WERI-Rb-1 (cell line): ENCODE results near the gene HEMK1.

ENCODE experiments used
- DNase-seq: peaks from one replicate; pipeline ENCODE4 v3.0.0-alpha.2; 2020
- H3K27ac ChIP-seq: fragments of 250-450 bp; sonication (Bioruptor Pico); 2 replicates; pipeline ENCODE4 v1.5.1; 2020; ENCODE audit warnings: mild to moderate bottlenecking, moderate library complexity
- H3K27me3 ChIP-seq: fragments of 250-450 bp; sonication (Bioruptor Pico); 2 replicates; pipeline ENCODE4 v1.5.1; 2021; ENCODE audit warnings: mild to moderate bottlenecking, low read depth, moderate library complexity; ENCODE audit not compliant: insufficient read depth, severe bottlenecking
- H3K36me3 ChIP-seq: fragments of 250-450 bp; sonication (Bioruptor Pico); 2 replicates; pipeline ENCODE4 v1.5.1; 2020; ENCODE audit warnings: mild to moderate bottlenecking, moderate library complexity
- H3K4me3 ChIP-seq: 2 replicates; pipeline ENCODE4 v1.5.1; 2011; ENCODE audit warnings: low read depth, mild to moderate bottlenecking, control low read depth, low read length
- H3K9me3 ChIP-seq: fragments of 250-450 bp; sonication (Bioruptor Pico); 2 replicates; pipeline ENCODE4 v1.5.1; 2021; ENCODE audit warnings: mild to moderate bottlenecking, moderate library complexity; ENCODE audit not compliant: severe bottlenecking
- TF ChIP-seq, protein P1 (sequence below): IDR thresholded peaks from 2 replicates; pipeline ENCODE4 v1.5.1; 2011; ENCODE audit warnings: low read depth, mild to moderate bottlenecking, control low read depth, inconsistent platforms, low read length

Gene HEMK1, protein sequence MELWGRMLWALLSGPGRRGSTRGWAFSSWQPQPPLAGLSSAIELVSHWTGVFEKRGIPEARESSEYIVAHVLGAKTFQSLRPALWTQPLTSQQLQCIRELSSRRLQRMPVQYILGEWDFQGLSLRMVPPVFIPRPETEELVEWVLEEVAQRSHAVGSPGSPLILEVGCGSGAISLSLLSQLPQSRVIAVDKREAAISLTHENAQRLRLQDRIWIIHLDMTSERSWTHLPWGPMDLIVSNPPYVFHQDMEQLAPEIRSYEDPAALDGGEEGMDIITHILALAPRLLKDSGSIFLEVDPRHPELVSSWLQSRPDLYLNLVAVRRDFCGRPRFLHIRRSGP

DNA sequence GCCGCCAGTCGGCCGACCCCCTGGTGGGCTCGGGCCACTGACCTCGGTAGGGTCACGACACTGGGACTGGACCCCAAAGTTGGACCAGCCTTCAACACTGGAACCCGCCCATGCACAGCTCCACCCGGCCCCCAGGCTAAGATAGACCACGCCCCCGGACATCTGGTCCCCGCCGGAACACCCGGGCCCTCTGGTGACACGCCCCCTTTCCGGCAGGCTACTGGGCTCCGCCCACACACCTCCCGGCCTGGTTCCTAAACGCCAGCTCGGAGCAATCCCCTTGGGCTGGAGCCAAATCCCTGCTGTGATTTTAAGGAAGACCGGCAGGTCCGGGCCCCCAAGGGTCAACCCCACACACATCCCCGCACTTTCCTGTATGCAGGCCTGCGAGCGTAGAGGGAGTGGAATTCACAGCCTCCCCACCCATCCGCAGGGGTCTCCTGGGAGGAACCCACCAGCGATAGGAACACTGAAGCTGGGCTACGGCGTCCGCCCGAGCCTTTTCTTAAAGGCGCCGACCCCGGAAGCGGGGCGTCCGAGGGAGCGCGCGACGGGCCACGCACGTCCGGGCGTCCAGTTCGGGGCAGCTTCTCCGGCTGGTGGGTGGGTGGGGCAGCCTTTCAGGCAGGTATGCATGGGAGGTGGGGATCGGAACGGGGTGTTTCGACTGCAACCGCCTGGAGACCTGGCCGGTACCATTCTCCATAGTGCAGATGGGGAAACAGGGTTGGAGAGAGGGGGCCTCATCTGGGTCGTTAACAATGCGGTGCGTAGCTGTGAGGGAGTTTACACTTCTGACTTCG, at the start of gene HEMK1:
Gene HEMK1 (plus strand): TSS at position 576 of the 803 bp plus-strand sequence. CDS start 1,583 bp downstream, outside the sequence.
- Histone ChIP-seq H3K9me3 (no peaks in the 10 kb centered on the region), H3K36me3 (no peaks in the 10 kb centered on the region), H3K27ac (peak within 1 kb of the TSS; percentile 88), H3K27me3 (no peaks in the 10 kb centered on the region), H3K4me3 (peak within 1 kb of the TSS; percentile 85)
- DNase-seq: peak; percentile 98
- TF ChIP-seq, protein P1, sequence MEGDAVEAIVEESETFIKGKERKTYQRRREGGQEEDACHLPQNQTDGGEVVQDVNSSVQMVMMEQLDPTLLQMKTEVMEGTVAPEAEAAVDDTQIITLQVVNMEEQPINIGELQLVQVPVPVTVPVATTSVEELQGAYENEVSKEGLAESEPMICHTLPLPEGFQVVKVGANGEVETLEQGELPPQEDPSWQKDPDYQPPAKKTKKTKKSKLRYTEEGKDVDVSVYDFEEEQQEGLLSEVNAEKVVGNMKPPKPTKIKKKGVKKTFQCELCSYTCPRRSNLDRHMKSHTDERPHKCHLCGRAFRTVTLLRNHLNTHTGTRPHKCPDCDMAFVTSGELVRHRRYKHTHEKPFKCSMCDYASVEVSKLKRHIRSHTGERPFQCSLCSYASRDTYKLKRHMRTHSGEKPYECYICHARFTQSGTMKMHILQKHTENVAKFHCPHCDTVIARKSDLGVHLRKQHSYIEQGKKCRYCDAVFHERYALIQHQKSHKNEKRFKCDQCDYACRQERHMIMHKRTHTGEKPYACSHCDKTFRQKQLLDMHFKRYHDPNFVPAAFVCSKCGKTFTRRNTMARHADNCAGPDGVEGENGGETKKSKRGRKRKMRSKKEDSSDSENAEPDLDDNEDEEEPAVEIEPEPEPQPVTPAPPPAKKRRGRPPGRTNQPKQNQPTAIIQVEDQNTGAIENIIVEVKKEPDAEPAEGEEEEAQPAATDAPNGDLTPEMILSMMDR: no peak

DNA sequence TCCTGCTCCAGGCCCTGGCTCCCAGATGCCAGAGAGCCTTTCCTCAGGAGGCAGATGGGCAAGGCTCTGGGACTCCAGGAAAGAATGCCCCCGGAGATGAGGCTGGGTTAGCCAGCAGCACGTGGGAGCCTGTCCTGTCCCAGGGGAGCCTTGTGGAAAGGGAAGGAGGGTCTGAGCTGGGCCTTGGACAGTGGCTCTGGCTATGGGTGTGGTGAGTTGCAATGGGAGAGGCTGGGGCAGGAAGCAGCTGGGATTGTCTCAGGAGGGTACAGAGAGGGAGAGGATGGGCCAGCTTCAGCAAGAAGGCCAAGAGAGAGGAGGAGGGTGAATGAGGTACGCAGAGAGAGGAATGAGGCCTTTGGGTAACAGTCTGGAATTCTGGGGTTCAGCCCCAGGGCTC, 48.5 kb upstream of the HEMK1 start:
- no peak for DNase-seq
- H3K27ac ChIP-seq: peak overlapping the region; percentile 62

DNA sequence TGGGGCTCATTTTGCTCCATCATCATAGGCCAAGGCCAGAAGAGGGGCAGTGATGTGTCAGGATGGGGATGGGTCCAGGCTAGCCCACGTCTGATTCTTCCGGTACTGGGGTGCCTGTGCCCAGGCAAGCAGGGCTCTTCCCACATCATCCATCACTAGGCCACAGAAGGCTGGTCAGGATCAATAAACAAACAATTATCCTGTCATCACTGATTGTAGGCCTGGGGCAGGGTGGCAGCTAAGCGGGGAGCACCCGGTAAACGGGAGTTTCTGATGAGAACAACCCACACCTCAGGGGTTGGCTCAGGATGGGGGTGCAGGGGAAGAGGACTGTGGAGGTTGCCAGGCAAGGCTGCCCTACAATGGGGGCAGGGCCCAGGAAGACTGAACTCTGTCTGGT, 47.8 kb upstream of the HEMK1 start:
- Histone ChIP-seq H3K4me3 (no peak overlapping the region), H3K36me3 (no peaks in the 10 kb centered on the region), H3K27me3 (no peaks in the 10 kb centered on the region), H3K27ac (peak overlapping the region; percentile 23; the same call in 1 of the 2 replicates), H3K9me3 (no peaks in the 10 kb centered on the region)
- TF ChIP-seq, protein P1: no peak
- no peak for DNase-seq

More for the DNA sequence above, 48.5 kb upstream of the HEMK1 start:
- Histone ChIP-seq H3K4me3 (no peak overlapping the region), H3K9me3 (no peaks in the 10 kb centered on the region), H3K36me3 (no peaks in the 10 kb centered on the region), H3K27me3 (no peaks in the 10 kb centered on the region)
- TF ChIP-seq, protein P1: no peak

DNA sequence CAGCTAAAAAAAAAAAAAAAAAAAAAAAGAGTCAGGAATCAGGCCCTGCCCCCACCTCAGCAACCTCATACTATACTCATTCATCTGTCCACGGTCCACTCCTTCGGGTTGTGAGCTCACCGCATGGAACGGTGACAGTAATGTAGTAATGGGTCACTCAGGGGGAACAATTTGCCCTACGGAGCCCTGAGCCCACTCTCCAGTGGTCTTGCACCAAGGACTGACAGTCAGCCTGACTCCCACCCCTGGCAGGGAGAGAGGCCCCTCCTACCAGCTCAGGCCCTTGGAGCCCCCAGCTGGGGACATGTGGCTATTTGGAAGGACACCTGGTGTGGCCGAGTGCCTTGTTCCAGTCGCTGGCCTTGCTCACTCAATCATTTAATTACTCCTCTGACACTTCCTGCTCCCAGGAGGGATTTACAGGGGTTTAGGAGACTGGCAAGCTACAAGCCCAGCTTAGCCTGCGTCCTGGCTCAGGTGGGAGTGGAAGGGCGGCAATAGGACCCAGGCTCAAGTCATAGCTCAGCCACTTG, 46.0 kb upstream of the HEMK1 start:
- TF ChIP-seq, protein P1: no peak
- H3K9me3 ChIP-seq: no peaks in the 10 kb centered on the region
- peak overlapping the region; percentile 2; the same call in 1 of the 2 replicates for H3K4me3 ChIP-seq
- H3K27ac ChIP-seq: peak overlapping the region; percentile 87
- peak; percentile 95 for DNase-seq
- H3K36me3 ChIP-seq: no peaks in the 10 kb centered on the region
- H3K27me3 ChIP-seq: no peaks in the 10 kb centered on the region

DNA sequence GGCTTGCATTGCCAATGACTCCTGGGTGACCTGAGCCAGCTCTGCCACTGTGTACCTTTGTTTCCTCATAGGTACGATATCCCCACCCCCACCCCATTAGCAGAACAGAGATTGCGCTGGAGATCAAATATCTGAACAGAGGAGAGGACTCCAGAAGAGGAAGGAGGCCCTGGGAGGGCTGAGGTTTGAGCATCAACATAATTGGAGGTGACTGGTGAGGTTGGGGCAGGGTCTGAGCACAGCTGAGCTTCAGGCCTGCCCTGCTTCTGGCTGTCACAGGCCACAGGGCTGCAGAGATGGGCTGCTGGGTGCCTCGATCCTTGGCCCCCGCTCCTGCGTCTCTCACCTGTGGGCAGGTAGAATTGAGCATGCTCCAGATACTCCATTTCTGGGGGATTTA, 44.6 kb upstream of the HEMK1 start:
- Histone ChIP-seq H3K36me3 (no peaks in the 10 kb centered on the region), H3K4me3 (no peak overlapping the region), H3K27ac (peak overlapping the region; percentile 87), H3K27me3 (no peaks in the 10 kb centered on the region), H3K9me3 (no peaks in the 10 kb centered on the region)
- TF ChIP-seq, protein P1: no peak
- DNase-seq: peak; percentile 67
